Stimulated activated CD4-positive, alpha-beta T cell treated with anti-CD3 and anti-CD28 coated beads, Interleukin-1b, Interleukin-23, amount 100 ng/mL, for 4 hours (primary cell): ENCODE data around the gene EFCAB7.
"Not testable (repeated sequence)": the region's sequence is repeated elsewhere in the genome, so short reads cannot be mapped to it uniquely, and the experiment has no call there.

Experiments used
- DNase-seq, 2 donors: peaks; one replicate each; pipeline ENCODE4 v3.0.0-alpha.2; 2020; ENCODE audit warnings: low read depth in 2 of 2

The EFCAB7 gene

DNA sequence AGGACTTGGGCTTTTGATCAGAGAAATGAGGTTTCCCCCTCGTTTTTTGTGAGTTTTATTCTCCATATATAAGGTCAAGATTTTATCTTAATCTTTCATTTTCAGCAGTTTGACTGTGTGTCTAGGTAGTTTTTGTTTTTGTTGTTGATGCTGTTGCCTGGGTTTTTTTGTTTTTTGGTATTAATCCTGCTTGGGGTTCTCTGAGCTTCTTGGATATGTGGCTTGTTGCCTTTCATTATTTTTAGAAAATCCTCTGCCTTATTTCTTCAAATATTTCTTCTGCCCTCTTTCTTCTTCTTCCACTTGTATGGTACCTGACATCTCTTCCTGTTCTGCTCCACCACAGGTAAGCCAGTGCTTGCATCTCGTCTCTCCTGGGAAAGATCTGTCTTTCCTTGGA is 25.0 kb downstream of the EFCAB7 start:
- DNase-seq, result no peak

DNA sequence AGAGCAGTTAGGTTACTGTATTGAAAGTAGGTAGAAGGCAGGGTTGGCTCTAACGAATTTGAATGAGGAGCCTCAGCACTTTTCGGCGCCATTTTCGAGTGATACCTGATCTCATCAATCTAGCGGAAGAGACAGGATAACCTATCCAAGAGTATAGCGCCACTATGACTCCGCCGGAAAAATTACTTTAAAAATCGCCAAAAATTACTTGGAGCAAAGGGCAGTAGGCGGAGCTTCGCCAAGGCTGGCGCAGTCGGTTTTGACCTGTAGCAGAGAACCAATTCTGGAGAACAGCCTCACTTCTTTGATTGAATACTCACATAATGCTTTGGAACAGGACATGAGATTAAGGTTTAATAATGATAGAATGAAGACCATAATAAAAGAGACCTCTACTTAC is 25.6 kb downstream of the EFCAB7 start:
- DNase-seq, result no peak

DNA sequence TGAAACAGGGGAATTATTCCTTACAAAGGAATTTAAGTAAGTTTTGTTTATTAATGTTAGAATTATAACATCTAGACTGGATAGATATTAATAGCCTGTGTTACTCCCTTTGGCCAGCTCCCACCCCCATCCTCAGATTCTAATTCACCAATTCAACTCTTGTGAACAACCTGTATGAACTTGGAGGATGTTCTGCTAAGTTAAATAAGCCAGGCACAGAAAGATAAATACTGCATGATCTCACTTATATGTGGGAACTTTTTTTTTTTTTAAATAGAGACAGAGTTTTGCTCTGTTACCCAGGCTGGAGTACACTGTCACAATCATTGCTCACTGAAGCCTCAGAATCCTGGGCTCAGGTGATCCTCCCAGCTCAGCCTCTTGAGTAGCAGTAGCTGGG is 32.2 kb downstream of the EFCAB7 start:
- DNase-seq, result no peak

DNA sequence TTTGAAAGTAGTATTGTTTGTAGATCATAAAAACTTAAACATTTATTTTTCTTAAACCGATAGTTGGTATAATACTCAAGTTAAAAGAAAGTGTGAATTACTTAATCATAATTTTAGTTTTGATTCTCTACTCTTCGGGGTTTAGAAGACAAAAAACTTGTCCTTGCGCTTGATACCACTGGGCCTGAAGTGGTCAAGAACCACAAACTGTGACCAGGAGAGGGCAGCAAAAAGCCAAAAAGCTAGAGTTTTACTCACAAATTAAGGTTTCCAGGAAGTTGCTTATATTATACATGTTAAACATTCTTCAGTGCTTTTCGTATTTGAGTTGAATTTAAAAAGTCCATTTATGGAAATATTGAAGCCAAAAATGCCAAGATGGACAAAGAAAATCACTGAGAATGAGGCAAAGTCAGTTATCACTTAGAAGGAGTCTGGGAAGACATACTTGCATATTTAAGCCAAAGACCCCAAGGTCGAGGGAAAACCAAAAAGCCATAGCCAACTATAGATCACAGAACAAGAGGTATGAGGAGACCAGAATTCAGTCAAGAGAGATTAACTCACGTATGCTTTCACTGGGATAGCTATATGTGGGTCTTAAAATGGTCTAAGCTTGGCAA is 34.2 kb downstream of the EFCAB7 start:
- DNase-seq, result no peak

DNA sequence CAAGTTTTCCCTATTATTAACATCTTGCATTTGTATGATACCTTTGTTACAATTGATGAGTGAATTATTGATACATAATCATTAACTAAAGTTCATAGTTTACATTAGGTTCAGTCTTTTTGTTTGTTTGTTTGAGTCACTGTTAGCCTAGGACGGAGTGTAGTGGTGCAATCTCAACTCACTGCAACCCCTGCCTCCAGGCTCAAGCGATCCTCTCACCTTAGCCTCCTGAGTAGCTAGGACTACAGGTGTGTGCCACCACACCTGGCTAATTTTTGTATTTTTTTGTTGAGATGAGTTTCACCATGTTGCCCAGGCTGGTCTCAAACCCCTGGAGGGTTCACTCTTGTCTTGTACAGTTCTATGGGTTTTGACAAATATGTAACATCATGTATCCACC is 36.0 kb downstream of the EFCAB7 start:
- no peak for DNase-seq

DNA sequence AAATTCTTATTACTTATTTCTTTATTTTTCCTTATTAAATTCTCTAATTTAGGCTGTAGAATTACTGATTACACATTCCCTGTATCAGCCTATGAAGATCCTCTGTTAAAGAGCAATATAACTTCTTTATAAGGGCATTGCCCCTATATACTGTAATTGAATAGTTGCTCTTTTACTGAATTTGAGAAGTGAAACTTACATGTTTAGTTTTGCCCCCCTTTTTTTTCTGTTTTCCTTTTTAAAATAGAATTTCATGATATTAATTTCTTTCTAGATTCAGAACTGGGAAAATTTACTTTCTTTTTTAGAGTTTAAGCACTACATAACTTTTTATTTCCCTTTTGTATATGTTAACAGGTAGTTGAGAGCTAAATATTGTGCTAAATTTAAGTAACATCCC is 40.4 kb downstream of the EFCAB7 start:
- DNase-seq, result no peak

DNA sequence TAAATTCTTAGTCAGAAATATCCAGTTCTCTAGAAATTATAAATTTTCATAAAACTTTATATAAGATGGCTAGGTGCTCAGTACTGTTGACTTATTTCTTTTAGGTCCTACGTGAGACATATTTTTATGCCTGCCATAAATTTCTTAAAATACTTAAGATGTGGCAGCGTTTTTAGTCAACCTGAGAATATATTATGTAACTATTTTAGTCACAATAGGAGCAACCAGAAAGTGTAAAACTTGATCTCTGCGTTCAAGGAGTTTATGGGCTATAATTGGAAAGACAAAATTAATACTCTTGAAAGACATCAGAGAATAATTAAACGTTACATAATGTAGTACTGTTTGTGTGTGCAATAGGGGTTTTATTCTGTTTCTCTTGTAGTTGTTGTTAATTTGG is 45.7 kb downstream of the EFCAB7 start:
- DNase-seq, result no peak

DNA sequence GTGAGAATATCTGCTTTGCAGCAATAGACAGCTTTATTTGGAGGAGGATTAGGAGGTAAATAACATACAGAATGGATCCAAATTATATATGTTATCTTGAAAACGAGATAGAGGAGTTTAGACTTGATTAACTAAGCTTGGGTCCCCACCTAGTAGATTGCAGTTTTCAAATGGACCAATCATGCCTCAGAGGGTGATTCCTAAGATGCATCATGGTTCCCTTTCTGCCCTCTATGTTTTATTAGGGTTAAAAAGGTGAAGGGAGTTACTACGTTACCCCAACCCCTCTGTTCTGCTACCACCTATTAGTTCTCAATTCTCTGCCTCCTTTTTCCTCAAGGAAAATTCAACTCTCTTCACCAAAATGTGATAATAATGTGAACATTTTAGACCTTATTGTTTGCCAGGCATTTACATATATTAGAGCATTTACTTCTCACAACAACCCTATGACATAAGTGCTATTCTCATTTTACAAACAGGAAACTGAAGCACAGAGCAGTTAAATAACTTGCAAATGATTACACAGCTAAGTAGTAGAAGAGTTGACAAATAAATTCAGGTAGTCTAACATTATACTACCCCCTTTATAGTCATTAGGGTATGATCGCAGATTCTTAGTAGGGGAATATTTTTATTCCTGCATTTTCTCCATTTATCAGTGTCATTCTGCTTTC is 46.5 kb downstream of the EFCAB7 start:
- no peak for DNase-seq

DNA sequence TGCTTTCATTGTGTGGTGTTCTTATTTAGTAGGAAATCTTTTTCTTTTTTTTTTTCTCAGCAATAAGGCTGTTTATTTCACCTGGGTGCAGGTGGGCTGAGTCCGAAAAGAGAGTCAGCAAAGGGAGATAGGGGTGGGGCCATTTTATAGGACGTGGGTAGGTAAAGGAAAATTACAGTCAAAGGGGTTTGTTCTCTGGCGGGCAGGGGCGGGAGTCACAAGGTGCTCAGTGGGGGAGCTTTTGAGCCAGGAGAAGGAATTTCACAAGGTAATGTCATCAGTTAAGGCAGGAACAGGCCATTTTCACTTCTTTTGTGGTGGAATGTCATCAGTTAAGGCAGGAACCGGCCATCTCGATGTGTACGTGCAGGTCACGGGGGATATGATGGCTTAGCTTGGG is 49.4 kb downstream of the EFCAB7 start:
- not testable (repeated sequence) for DNase-seq

DNA sequence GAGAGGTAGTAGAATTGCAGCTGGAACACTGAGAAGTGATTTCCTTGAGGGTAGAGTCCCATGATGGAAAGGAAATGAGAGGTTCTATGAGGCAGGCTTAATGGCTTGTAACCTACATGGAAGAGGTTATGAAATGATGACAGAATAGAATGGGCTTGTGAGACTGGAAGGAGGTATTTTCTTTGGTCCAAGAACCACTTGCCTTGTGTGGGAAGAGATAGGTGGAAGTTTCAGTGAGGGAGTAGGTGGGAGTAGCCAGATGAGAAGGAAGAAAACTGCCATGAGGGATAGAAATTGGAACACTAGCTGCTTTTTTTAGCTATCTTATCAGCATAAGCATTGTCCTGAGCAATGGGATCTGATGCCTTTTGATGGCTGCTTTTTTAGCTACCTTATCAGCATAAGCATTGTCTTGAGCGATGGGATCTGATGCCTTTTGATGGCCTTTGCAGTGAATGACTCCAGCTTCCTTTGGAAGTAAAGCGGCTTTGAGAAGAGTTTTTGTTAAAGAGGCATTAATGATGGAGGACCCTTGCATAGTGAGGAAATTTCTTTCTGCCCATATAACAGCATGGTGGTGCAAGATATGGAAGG is 51.0 kb downstream of the EFCAB7 start:
- not testable (repeated sequence) for DNase-seq

DNA sequence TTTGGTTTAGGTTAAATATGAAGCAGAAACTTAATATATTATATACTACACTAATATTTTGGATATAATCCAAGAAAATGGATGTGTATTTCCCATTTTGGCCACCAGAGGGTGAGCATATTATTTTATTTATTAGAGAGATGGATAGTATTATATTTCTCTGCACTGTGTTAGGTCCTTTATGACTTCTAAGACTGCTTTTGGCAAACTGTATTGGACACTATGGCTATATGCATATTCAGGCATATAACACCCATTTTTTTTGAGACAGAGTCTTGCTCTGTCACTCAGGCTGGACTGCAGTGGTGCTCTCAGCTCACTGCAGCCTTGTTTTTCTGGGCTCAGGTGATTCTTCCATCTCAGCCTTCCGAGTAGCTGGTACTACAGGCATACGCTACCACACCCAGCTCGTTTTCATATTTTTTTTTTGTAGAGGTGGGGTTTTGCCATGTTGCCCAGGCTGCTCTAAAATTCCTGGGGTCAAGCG is 52.1 kb downstream of the EFCAB7 start:
- DNase-seq, result no peak

DNA sequence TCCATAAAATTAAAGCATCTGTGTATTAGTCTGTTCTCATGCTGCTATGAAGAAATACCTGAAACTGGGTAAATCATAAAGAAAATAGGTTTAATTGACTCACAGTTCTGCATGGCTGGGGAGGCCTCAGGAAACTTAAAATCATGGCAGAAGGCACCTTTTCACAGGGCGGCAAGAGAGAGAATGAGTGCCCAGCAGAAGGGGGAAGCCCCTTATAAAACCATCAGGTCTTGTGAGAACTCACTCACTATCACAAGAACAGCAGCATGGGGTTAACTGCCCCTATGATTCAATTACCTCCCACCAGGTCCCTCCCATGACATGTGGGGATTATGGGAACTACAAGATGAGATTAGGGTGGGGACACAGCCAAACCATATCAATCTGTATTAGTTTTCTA is 63.0 kb downstream of the EFCAB7 start:
- DNase-seq, result not testable (repeated sequence)

DNA sequence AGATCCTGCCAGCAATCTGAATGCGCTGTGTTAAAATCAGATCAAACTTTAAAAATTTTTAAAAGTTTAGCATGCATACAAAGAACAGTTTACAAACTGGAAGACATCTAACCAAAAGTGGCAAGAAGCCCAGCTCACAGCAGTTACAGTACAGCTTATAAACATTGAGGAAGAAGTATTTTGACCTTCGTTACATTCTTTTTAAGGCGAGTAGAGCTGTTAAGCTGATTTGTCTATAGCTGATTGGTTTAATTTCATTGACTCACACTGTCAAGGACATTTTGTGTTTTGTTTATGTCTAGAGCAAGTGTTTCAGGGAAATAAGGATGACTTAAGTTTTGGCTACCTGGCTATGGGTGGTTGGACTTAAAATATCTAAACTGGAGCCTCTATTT is 66.8 kb downstream of the EFCAB7 start:
- no peak for DNase-seq

DNA sequence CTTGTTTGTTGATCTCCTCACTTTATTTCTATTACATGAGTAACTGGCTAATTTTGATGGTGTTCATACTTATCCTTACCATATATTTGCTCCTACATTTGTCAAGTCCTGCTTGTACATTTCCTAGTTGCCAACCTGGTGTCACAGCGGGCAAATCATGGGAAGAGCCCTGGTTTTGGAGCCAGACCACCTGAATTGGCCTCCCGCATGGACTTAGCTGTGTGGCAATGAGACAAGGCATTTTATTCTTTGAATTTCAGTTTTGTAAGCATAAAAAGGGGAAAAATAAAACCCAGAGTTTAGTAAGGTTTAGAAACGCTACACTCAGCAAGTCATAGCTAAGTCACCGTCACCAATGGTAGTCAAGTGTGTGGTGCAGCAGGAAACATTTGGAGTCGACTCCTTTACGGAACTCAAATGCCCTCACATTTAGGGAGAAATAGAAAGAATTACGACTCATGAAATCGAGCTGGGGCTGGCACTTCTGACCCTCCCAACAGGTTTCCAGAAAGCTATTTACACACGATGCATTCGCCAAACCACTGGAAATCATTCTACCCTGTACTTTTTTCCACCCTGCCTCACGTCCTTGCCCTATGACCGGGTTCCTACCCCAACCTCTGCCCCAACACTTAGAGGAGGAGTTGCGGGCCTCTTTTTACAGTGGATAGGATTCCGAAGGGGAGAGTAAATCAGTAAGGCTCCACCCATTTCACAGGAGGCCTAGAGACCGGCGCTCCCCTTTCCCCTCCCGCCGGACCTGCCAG is 69.4 kb downstream of the EFCAB7 start:
- no peak for DNase-seq

DNA sequence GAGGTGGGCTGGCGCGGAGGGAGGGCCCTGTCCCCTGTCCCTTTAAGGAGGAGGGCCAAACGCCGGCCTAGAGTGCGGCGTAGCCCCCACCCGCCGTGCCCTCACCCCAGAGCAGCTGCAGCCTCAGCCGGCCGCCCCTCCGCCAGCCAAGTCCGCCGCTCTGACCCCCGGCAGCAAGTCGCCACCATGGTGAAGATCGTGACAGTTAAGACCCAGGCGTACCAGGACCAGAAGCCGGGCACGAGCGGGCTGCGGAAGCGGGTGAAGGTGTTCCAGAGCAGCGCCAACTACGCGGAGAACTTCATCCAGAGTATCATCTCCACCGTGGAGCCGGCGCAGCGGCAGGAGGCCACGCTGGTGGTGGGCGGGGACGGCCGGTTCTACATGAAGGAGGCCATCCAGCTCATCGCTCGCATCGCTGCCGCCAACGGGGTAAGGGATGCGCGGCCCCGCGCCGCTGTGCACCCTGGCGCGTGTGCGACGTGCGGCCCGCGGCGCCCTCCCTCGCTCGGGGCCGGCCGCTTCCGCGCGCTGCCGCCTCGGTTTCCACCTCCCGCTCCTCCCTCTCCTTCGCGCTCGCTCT is 70.1 kb downstream of the EFCAB7 start, which contains the start of gene PGM1:
Gene PGM1, plus strand, starts transcription at position 109 of the 583 bp plus-strand sequence. Its CDS starts 78 bp downstream, at position 187.
- DNase-seq, result peak; percentile 51 to 64

DNA sequence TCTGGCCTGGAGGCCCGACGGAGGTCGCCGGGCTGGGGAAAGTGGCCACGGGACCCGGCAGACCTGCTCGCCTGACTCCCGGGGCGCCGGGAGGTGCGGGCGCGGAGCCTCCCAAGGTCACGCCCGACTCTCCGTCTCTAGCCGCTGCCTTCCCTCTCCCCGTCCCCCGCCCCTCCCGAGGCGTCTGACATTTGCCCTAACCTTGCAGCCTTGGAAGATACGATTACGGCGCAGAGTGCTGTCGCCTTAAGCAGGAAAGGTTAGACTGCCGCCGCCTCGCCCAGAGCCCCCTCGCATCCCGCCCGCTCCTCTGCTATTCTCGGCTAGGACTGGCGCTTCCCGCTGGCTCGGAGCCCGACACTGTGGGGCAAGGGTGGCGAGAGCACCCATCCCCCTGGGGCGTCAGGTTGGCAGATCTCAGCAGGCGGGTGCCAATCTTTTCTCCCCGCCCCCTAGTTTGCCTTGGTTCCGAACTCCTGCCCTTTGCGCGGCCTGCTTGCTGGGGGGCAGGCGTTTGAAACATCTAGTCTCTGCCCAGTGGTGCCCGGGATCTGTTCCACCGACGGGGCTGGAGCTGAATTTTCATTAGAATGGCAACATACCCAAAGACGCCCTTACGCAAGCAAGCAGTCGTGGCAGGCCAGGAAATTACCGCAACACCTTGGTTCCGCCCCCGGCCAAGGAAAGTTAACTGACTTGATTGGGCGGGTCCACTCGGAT is 70.7 kb downstream of the EFCAB7 start:
- peak; percentile 53 to 55 for DNase-seq

DNA sequence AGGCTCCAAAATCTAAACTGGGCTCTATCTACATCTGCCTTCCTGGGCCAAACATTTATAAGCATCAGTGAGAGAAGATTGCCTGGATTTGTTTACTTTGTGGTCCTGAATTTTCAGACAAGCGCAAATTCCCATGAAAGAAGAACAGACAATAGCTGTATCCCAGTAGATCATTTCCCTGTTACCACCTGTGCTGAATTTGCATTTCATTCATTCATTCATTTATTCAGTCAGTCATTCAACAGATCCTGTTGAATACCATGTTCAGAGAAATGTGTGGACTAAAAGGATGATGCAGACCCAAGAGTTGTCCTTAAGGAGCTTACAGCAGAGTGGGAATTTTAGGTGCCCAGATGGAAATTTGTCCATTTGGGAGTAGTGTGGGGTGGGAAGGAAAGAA is 72.1 kb downstream of the EFCAB7 start:
- no peak for DNase-seq

DNA sequence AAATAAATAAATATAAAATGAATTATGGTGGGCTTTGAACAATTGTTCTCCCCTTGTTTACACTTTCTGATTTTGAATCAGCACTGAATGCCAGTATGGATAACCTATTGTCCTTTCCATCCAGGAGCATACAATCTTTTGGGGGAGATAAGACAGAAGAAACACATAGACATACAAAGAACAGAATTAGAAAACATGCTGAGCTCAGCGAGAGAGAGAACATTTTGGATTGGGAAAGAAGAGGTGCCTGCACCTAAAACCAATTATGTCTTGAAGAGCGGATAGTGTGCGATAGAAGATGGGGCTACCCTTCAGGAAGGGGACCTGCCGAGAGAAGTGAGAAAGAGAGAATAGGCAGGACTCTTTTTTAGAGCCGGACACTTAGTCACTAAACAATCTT is 76.5 kb downstream of the EFCAB7 start:
- DNase-seq, result no peak

DNA sequence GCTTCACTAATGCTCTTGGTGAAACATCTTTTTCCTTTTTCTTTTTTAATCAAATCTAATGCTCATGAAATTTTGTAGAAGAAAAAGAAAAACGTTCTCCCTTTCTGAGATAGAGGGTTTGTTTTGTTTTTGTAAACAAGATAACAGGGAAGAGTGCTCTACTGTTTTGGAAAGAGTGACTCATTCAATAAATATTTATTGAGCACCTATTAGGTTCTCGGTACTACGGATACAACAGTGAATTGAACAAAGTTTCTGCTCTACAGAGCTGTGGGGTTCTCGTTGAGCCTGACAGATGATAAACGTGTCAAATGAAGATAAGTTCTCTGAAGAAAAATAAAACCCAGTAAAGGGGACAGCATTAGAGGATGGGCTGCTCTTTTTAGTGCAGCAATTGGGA is 76.9 kb downstream of the EFCAB7 start:
- DNase-seq, result no peak

DNA sequence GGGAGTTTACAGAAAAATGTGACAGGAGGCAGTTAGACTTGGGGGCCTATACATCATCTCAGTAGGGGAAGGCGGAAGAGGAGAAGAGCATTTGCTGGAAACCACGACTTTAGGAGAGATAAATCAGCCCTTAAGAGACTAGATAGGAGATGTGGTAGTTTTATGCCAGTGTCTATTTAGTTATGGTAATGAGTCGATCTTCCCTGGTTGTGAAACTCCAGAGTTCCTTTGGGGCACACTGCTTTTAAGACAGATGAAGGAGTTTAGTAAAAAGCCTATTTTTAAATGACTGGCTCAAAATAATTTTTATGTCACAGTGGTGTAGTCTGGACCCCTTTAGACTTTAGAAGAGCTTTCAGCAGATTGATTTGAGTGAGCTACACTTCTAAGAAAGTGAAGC is 77.7 kb downstream of the EFCAB7 start:
- DNase-seq, result no peak

DNA sequence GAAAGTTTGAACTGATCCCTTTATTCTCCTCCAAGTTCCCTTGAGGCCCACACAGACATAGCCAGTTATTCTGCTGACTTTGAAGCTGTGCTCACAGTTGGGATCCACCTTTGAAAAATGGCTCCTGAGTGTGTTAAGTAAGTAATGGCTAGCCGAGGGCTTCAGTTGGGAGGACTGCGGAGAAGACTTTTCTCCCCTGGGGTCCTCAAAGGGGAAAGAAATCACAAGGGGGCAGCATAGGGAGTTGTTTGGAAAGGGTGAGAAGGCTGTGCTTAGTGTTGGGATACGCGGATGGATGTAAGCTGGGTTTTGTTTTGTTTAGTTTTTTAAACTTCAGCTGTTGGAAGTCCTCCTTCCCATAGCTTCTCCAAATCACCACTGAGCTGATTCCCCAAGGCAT is 78.1 kb downstream of the EFCAB7 start:
- no peak for DNase-seq
